ENCODE measurements around the gene GSTP1.
A peak's percentile ranks its signal among the peaks of the same experiment; 100 is the strongest.
"Not testable (repeated sequence)": the region's sequence is repeated elsewhere in the genome, so short reads cannot be mapped to it uniquely, and the experiment has no call there.

GRCh38 chr11:67563705-67564114 lies 19.9 kb upstream of the GSTP1 start:
- not testable (repeated sequence) for TF ChIP-seq REST (IDR thresholded peaks at IDR 0.05; ENCODE audit: low read depth, low read length); POLR2AphosphoS5 (IDR thresholded peaks at IDR 0.05; ENCODE audit: low read depth, low read length); RAD21 (IDR thresholded peaks at IDR 0.05; ENCODE audit: low read length); GABPA (IDR thresholded peaks at IDR 0.05; ENCODE audit: low read depth); CTCF (IDR thresholded peaks at IDR 0.05); CHD2 (IDR thresholded peaks at IDR 0.05; ENCODE audit: low read length, partially characterized antibody); ELF1 (IDR thresholded peaks at IDR 0.05); USF1 (IDR thresholded peaks at IDR 0.05; ENCODE audit: borderline replicate concordance, low read depth)
- TF ChIP-seq YY1 (IDR thresholded peaks at IDR 0.05; ENCODE audit: low read depth), result peak; percentile 47; the same call in 1 of the 2 replicates
- peak; percentile 17; the same call in 1 of the 2 replicates for TF ChIP-seq MAX (IDR thresholded peaks at IDR 0.05; ENCODE audit: low read depth)
- TF ChIP-seq EP300 (IDR thresholded peaks at IDR 0.05; ENCODE audit: borderline replicate concordance in 1 of 2, low read depth in 1 of 2, low read length in 1 of 2), result peak in 1 of 2 experiments; percentile 18; a peak in 1 of 4 replicates
